GM21367 (cell line): Measurements from ENCODE around the gene UNC79.

ENCODE experiments used
- ATAC-seq: cut with Tn5 transposase; IDR thresholded peaks from one replicate; pipeline ENCODE4 v1.9.1; 2021; ENCODE audit not compliant: unreplicated experiment

UNC79 gene

GRCh38 chr14:93705513-93706156 is 274.9 kb downstream of the UNC79 start:
- no peak for ATAC-seq

GRCh38 chr14:93706360-93706955 is 275.7 kb downstream of the UNC79 start:
- no peak for ATAC-seq

- no peak for ATAC-seq
Measured at GRCh38 chr14:93707475-93707874, 276.7 kb downstream of the UNC79 start.

- no peak for ATAC-seq
Measured at GRCh38 chr14:93708311-93708734, 277.6 kb downstream of the UNC79 start.

- ATAC-seq = no peak
Measured at GRCh38 chr14:93708800-93709199, 278.1 kb downstream of the UNC79 start.

- no peak for ATAC-seq
Measured at GRCh38 chr14:93709249-93709648, 278.5 kb downstream of the UNC79 start.

- ATAC-seq = no peak
Measured at GRCh38 chr14:93712079-93712837, 281.5 kb downstream of the UNC79 start.

GRCh38 chr14:93712838-93713724 is 282.3 kb downstream of the UNC79 start:
- ATAC-seq = no peak

GRCh38 chr14:93713726-93714405 is 283.1 kb downstream of the UNC79 start:
- no peak for ATAC-seq

- ATAC-seq = no peak
Measured at GRCh38 chr14:93714605-93715004, 283.9 kb downstream of the UNC79 start.

GRCh38 chr14:93715279-93715927 is 284.7 kb downstream of the UNC79 start:
- no peak for ATAC-seq

- no peak for ATAC-seq
Measured at GRCh38 chr14:93716002-93716745, 285.4 kb downstream of the UNC79 start.

- ATAC-seq = no peak
Measured at GRCh38 chr14:93716746-93717667, 286.3 kb downstream of the UNC79 start.

GRCh38 chr14:93717668-93718320 is 287.1 kb downstream of the UNC79 start:
- ATAC-seq = no peak

GRCh38 chr14:93719256-93719655 is 288.5 kb downstream of the UNC79 start:
- ATAC-seq = no peak

- ATAC-seq = no peak
Measured at GRCh38 chr14:93720076-93720815, 289.5 kb downstream of the UNC79 start.

- ATAC-seq = no peak
Measured at GRCh38 chr14:93720981-93721483, 290.3 kb downstream of the UNC79 start.
